CD1c-positive myeloid dendritic cell (primary cell): ENCODE measurements around the gene ADNP2.

ENCODE experiments used
- DNase-seq: peaks from one replicate; pipeline ENCODE4 v3.0.0-alpha.2; 2016; ENCODE audit errors: extremely low spot score

The ADNP2 gene, protein sequence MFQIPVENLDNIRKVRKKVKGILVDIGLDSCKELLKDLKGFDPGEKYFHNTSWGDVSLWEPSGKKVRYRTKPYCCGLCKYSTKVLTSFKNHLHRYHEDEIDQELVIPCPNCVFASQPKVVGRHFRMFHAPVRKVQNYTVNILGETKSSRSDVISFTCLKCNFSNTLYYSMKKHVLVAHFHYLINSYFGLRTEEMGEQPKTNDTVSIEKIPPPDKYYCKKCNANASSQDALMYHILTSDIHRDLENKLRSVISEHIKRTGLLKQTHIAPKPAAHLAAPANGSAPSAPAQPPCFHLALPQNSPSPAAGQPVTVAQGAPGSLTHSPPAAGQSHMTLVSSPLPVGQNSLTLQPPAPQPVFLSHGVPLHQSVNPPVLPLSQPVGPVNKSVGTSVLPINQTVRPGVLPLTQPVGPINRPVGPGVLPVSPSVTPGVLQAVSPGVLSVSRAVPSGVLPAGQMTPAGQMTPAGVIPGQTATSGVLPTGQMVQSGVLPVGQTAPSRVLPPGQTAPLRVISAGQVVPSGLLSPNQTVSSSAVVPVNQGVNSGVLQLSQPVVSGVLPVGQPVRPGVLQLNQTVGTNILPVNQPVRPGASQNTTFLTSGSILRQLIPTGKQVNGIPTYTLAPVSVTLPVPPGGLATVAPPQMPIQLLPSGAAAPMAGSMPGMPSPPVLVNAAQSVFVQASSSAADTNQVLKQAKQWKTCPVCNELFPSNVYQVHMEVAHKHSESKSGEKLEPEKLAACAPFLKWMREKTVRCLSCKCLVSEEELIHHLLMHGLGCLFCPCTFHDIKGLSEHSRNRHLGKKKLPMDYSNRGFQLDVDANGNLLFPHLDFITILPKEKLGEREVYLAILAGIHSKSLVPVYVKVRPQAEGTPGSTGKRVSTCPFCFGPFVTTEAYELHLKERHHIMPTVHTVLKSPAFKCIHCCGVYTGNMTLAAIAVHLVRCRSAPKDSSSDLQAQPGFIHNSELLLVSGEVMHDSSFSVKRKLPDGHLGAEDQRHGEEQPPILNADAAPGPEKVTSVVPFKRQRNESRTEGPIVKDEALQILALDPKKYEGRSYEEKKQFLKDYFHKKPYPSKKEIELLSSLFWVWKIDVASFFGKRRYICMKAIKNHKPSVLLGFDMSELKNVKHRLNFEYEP

DNA sequence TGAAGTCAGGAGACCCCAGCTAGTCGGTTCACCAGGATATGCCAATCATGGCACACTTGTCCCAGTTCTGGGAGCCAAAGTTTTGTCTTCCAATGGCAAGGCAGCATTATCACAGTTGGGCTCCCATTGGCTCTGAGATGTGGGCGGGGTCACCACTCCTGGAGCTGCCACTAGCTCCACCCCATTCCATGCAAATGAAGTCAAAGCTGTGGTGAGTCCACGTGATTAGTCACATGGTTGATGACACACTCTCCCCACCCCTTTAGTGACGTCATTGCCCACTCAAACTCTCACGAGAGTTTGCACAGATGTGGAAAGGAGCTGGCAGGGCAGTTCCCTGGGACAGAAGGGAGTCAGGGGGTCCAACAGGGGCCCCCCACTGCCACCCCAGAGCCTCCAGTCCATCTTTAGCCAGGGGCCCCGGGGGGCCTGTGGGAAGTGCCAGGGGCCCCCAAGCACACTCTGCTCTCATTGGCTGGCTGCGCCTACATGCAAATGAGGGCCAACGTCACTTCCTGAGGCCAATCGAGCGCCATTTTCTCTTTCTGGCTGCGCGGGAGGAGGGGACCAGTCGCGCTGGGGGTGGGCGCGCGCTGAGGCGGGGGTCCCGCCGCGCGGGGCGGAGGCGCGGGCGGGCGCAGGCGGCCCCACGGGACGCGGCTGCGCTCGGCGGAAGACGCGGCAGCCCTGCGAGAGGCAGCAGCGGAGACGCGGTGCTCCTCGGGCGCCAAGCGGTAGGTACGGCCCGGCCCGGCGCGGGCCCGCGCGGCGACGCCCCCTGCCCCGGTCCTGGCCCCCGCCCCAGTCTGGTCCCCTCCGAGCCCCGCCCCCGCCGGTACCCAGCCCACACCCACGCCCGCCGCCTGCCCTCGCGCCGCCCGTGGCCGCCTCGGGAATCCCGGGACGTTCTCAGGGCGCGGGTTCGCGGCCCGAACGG, at the start of gene ADNP2:
Gene ADNP2, plus strand, starts transcription at position 524 of the 937 bp plus-strand sequence. CDS start 8,281 bp downstream, outside the sequence.
- DNase-seq, result peak; percentile 93

DNA sequence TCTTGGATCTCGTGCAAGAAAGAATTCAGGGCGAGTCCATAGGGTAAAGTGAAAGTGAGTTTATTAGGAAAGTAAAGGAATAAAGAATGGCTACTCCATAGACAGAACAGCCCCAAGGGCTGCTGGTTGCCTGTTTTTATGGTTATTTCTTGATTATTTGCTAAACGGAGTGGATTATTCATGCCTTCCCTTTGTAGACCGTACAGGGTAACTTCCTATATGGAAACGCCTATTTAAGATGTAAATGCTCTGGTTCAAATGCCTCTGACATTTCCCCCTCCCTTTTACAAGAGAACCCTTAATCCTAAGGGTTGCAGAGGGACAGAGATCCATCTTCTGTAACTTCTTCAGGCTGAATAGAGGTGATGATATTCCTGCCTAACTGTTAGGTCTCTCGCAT, 49.1 kb upstream of the ADNP2 start:
- no peak for DNase-seq

DNA sequence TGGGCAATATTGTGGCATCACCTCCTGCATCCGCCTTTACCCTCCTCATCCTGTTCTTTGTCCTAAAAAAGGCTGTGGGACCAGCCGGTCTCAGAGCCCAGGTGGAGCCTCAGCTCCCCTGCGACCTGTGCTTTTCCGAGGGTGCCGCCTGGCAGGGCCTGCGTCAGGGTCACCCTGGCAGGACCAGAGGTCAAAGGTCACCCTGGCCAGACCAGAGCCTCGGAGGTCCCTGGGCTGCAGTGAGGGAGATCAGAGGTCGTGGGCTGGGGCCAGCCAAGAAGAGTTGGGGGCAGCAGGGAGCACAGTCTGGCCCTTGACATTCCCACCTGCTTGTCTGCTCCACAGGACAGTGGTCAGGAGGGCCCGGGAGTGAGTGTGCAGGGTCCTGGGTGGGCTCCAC, 43.4 kb upstream of the ADNP2 start:
- no peak for DNase-seq

DNA sequence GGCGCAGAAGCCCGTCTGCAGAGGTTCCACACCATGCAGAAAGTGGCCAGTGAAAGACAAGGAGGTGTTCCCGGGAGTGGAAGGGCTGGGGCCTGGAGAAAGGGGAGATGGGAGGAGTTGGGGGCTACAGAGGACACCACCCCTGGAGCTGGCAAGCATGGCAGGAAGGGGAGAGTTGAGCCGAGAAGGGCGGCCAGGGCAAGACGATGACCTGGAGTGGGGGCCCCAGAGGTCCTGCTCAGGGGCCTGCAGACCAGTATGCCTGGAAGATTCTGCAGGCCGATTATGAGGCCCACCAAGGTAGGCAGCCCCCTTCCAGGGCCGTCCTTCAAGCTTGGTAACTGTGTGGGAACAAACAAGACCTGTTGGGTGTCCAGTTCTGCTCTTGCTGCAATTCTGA, 41.7 kb upstream of the ADNP2 start:
- no peak for DNase-seq

DNA sequence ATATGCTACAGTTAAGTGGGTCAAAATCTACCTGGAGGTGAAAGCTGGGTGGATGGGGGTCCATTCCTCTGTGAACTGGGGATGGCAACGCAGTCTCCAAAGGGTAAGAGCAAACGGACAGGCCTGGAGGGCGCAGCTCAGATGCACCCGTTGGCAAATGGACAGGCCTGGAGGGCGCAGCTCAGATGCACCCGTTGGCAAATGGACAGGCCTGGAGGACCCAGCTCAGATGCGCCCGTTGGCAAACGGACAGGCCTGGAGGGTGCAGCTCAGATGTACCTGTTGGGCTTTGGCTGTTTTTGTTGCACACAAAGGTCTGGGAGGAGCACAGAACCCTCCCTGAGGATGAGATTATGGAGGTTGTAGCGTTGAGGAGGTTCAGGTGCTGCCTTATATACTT, 41.2 kb upstream of the ADNP2 start:
- no peak for DNase-seq

DNA sequence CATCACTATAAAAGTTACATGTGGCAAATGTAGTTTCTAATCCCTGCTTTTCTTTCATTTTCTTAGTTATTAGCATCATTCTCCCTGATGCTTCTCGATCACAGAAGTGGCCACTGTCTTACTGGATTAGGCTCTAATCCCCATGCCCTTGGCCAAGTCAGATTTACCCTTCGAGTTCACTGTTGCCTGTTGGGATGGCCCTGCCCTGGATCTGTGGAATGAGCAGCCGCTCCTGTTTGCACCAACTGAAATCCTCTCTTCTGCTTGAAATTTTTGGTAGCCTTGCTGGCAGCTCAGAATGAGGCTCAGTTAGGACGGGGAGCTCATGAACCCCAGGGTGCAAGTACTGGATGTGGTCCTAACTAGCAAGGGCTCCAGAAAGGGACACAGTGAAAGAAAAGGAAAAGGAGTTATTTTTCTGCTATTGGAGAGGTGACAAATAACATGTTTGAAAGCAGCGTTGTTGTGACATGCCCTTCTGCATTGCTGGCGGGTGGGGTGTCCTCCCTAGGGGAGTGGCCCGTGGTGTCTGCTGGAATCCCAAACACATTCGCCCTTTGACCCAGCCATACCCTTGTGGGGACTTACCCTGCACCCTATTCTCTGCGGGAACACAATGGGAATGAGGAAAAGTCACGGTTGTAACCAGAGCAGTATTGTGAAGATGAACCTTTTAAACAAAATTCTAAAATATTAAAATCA, 40.3 kb upstream of the ADNP2 start:
- no peak for DNase-seq

DNA sequence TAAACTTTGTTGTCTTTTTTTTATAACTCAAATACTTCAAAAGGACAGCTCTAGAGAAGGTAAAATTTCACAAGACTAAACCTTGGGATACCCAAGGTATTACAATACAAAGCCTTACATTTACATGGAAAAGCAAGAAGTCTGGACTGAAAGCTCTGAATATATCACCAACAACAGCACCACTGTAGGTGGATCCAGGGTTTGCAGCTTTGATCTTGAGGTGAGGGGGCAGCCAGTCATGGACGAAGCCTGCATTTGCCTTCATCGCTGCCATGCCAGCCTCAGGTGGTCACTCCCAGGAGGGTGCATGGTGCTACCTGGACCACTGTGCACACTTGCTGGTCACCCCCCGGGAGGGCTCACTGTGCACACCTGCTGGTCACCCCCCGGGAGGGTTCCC, 38.2 kb upstream of the ADNP2 start:
- DNase-seq, result no peak

DNA sequence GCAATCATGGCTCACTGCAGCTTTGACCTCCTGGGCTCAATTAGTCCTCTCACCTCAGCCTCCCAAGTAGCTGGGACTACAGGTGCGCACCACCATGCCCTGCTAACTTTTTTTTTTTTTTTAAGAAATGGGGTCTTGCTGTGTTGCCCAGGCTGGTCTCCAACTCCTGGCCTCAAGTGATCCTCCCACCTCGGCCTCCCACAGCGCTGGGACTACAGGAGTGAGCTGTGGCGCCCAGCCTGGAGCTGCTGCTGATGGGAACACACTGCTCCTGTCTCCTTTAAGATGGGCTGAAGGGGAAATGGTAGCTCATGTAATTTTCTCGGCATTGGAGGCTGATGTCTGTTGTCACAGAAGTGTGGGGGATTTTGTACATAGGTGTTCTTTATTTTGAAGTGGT, 34.9 kb upstream of the ADNP2 start:
- no peak for DNase-seq

DNA sequence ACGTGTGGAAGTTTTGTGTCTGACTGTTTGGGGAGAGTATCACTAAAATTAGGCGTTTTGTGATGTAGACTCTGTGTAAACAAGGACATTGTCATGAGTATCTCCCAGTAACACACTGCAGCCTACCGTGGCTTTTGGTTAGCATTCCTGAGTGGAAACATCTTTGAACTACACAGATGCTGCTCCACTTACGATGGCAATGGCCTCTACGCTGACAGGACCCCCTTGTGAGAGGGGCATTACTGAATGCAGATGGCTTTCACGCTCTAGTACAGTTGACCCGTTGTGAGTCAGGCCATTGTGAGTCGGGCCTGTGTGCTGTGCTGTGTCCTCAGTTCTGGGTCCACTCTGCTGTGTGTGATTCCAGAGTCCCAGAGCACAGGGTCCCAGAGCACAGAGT, 34.4 kb upstream of the ADNP2 start:
- DNase-seq, result no peak

DNA sequence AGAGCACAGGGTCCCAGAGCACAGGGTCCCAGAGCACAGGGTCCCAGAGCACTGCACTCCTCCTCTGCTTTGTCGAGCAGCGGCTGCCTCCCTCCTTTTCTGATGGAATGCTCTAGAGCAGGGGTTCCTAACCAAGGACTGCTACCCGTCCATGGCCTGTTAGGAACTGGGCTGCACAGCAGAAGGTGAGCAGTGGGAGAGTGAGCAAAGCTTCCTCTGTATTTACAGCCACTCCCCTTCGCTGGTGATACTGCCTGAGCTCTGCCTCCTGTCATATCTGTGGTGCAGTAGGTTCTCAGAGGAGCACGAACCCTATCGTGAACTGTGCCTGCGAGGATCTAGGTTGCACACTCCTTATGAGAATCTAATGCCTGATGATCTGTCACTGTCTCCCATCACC, 33.1 kb upstream of the ADNP2 start:
- DNase-seq, result no peak

DNA sequence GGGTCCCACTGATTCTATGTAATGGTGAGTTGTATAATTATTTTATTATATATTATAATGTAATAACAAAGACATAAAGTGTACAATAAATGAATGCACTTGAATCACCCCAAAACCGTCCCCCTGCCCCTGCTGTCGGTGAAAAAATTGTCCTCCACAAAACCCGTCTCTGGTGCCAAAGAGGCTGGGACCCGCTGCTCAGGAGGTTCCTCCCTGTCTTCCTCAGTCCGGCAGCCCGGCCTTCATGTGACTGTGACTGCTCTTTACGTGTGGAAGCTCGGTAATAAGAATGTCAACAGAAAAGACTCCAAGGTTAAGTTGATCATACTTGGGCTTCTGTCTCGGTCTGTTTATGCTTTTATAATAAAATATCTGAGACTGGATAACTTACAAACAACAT, 32.7 kb upstream of the ADNP2 start:
- DNase-seq, result no peak

DNA sequence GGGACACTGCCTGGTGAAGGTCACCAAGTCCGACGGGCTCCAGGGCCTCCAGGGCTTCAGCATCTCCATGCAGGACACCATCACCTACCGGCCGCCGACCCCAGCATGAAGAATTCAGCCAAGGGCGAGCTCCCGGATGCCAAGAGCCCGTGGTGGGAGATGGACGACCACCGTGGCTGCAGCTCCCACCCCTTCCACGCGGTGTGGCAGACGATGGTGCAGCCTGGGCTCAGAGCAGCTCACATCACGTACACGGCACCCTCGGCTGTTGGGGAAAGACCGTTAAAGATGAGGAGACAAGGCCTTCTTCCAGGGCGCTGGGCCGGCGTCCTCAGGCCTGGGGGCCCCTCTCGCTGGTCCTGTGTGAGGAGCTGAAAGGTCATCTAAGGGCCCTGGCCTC, 31.2 kb upstream of the ADNP2 start:
- DNase-seq, result no peak

DNA sequence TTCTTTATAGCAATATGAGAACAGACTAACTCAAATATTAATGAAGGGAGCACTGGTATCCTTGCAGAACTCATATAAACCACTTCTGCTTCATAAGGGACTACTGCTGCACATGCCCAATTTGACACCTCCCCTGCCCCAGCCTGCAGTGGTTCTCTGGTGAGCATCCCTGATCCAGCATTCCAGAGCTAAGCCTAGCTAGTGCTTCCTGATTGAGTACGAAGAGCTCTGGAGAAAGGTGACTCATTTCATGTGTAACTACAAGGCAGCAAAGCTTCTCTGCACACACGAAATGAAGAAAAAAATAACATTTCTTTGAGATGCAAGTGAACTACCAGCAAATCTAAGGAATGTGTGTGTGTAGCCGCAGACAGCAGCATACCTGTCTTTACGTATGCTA, 22.8 kb upstream of the ADNP2 start:
- no peak for DNase-seq

DNA sequence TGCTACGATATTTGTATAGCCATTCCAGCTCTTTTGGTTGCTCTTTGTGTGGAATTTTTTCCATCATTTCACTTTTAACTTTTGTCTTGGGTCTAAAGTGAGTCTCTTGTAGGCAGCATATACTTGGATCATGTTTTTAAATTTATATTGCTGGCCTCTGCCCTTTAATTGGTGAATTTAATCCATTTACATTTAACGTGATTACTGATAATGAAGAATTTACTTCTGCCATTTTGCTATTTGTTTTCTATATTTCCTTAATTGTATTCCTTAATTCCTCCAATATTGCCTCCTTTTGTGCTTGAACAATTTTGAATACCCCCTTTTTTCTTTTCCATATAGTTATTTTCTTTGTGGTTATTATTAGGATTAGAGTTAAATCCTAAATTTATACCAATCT, 21.0 kb upstream of the ADNP2 start:
- no peak for DNase-seq

DNA sequence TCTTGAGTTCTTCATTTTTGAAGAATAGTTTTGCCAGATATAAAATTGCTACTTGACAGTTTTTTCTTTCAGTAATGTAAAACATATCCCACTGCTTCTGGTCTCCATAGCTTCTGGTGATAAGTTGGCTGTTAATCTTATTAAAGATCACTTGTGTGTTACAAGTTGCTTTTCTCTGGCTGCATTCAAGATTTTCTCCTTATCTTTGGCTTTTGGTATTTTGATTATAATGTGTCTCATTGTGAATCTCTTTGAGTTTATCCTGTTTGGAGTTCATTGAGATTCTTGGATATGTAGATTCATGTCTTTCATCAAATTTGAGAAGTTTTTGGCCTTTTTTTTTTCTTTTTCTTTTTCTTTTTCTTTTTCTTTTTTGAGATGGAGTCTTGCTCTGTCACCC, 20.2 kb upstream of the ADNP2 start:
- DNase-seq, result no peak

DNA sequence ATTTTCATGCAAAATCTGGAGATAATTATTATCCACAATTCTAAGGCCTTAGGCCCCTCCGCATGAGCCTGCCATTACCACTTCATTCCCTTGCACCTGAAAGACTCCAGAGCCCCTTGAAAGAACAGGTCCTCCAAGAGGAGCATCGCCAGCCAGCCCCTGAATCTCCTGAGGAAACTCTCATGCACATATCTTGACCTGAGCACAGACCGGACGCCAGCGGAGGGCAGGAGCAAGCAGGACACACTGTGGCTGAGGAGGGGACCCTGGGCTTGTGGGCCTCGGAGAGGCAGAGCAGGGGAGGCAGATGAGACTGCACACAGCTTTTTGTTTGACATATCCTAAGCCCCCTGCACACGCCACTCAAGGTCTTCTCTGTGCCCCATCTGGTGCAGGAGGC, 13.6 kb upstream of the ADNP2 start:
- no peak for DNase-seq

DNA sequence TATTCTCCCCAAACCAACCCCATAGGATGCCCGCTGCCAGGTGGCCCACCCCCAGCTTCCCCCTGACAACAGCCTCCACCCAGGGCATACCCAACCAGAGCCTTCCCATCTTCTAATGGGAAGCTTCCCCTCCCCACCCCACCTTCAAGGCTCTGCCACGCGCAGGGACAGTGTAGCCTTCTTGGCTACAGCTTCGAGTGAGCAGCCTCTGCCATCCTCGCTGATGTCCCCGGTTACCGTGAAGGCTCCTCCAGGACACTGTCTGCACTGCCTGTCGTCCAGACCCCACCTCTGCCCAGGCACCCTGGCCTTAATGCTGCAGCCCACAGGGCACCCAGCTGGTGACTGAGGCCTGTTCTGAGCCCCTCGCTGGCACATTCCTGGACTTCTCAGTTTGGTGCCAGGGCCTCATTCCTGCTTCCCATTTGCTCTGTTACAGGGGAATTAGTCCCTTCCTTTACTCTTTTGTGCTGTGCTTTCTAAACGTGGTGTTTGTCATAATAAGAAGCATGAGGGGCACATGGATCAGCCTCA, 13.0 kb upstream of the ADNP2 start:
- no peak for DNase-seq

DNA sequence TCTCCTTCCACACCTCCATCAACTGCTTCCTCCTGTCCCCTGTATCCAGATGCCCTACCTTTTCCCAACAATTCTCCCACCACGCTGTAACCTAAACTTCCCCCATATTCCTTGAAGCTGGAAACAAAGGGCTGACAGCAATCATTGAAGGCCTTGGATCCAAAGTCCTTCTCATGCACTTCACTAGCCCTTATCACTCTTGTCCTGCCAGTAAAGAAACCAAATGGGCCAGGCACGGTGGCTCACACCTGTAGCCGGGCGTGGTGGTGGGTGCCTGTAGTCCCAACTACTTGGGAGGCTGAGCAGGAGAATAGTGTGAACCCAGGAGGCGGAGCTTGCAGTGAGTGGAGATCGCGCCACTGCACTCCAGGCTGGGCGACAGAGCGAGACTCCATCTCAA, 11.9 kb upstream of the ADNP2 start:
- DNase-seq, result no peak

DNA sequence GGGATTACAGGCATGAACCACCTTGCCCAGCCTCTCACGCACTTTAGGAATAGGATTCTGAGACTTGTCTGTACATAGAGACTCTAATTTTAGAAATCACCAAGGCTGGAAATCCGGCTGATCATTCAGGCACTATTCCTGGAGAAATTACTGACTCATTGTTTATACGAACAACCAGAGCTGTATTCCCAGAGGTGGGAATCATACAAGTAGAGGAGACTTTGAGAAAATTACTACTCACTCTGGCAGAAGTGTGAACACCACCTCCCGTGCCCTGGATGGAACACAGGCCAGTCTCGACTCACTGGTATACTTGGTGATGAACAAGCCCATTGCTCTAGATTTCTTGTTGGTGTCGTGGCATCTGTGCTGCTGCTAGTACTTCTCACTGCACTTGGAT, 5.8 kb upstream of the ADNP2 start:
- no peak for DNase-seq

DNA sequence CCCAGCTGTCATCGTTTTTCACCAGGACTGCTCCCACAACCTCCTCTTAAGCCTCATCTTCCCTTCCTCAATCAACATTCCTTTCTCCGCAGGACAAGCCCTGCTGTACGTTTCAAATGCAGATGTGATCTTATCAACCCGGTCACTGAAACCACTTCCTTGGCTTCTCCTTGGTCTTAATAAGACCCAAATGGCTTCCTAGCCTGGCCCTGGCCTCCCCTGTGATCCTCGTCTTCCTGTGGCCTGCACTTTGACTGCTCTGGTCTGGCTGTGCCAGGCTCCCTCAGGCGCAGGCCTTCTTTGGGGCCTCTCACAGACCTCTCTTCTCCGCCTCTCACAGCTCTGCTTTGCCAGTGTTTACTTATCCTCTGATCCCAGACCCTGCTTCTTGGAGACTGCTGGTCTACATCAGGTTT, 4.7 kb upstream of the ADNP2 start:
- DNase-seq, result no peak
